Mesothelial cell of epicardium (in vitro differentiated cells): ENCODE results near the gene TUBA4B. TPM values are rescaled to one million over a fixed set of nuclear protein-coding genes. Genes with fewer than 3 reads are reported as not detected.

Experiments
- DNase-seq, 2 experiments: peaks; one replicate each; pipeline ENCODE4 v3.0.0; 2021; ENCODE audit warnings: low spot score in 2 of 2; ENCODE audit not compliant: unreplicated experiment in 2 of 2
- H3K27ac Mint-ChIP-seq: 2 replicates; pipeline ENCODE4 v1.8.0; 2021; ENCODE audit warnings: mixed read lengths
- H3K27me3 Mint-ChIP-seq: 2 replicates; pipeline ENCODE4 v1.8.0; 2021; ENCODE audit warnings: low read depth, mixed read lengths
- H3K36me3 Mint-ChIP-seq: 2 replicates; pipeline ENCODE4 v1.8.0; 2021; ENCODE audit warnings: mixed read lengths
- H3K4me1 Mint-ChIP-seq: 2 replicates; pipeline ENCODE4 v1.8.0; 2021; ENCODE audit warnings: mixed read lengths
- H3K4me3 Mint-ChIP-seq: 2 replicates; pipeline ENCODE4 v1.8.0; 2021; ENCODE audit warnings: mild to moderate bottlenecking, moderate library complexity, mixed read lengths
- H3K9me3 Mint-ChIP-seq: 2 replicates; pipeline ENCODE4 v1.8.0; 2021; ENCODE audit warnings: mixed read lengths
- total RNA-seq: library from RNA; stranded (reverse); gene quantifications from 3 replicates; pipeline ENCODE4 v1.2.1, GENCODE V29; 2021
- TF ChIP-seq, protein P1 (sequence below): fragments of 200-600 bp; sonication (generic); IDR thresholded peaks from one replicate; pipeline ENCODE4 v1.5.0; 2021; ENCODE audit warnings: antibody characterized with exemption; ENCODE audit not compliant: unreplicated experiment

The TUBA4B gene
- total RNA-seq, 1 donor from 2014 or later: not detected

DNA sequence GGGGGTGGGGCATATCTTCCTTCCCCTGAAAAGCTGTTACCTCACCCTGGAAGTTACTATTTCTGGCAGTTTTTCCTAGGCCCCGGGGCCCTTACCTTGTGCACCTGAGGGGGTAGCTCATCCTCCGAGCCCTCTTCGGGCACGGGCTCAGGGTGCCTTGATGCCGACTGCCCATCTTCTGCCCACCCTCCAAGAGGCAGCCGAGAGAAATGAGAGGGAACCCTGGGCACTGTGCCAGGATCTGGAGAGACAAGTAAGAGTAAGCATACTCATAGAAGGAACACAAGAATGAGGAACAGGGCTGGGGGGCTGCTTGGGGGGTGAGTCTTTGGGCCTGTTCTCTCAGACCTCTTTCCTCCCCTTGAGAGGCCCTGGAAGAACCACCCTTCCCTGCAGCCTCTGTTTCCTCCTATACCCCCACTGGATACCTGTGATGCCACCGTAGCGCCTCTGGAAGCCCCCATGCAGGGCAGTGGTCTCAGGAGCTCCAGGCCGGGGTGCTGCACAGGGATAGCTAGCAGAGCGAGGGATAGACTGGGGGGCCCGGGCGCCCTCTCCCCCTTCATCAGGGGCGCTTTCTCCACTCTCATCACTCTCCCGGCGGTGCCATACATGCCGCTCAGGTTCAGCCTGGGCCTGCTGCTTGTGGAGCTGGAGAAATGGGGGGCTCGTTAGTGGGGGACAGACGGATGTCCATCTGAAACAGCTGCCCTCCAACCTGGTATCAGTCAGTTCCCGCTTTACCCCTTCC lies 32.2 kb upstream of the TUBA4B start:
- Mint-ChIP-seq H3K4me1 (peaks cover 23% of the 10 kb centered on the region), H3K27ac (no peak overlapping the region), H3K36me3 (peaks cover 31% of the 10 kb centered on the region), H3K9me3 (no peaks in the 10 kb centered on the region), H3K27me3 (no peaks in the 10 kb centered on the region), H3K4me3 (no peak overlapping the region)
- TF ChIP-seq, protein P1, sequence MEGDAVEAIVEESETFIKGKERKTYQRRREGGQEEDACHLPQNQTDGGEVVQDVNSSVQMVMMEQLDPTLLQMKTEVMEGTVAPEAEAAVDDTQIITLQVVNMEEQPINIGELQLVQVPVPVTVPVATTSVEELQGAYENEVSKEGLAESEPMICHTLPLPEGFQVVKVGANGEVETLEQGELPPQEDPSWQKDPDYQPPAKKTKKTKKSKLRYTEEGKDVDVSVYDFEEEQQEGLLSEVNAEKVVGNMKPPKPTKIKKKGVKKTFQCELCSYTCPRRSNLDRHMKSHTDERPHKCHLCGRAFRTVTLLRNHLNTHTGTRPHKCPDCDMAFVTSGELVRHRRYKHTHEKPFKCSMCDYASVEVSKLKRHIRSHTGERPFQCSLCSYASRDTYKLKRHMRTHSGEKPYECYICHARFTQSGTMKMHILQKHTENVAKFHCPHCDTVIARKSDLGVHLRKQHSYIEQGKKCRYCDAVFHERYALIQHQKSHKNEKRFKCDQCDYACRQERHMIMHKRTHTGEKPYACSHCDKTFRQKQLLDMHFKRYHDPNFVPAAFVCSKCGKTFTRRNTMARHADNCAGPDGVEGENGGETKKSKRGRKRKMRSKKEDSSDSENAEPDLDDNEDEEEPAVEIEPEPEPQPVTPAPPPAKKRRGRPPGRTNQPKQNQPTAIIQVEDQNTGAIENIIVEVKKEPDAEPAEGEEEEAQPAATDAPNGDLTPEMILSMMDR: no peak
- no peak for DNase-seq

DNA sequence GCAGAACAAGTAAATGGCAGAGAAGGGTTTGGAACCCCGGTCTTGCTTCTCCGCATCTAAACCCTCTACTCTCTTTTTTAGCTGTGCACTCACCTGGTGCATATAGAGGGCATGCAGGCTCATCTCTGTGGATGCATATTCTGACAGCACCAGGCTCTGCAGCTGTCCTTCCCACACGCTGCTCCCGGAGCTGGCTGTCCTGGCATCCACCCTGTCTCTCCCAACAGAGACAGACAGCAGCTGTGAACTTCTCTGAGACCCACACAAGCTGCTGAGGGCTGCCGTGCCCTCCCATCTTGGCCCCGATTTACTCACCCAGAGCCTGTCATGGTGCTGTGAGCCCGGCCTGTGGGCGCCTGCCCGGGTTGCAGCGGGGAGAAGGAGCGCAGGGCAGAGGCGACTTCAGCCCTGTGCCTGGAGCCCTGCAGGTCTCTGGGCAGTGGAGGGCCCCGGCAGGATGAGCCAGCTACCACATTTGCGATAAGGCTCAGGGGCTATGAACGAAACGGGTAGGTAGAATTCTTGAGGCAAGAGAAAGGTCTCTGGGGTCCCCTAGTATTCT lies 31.0 kb upstream of the TUBA4B start:
- peaks cover 16% of the 10 kb centered on the region for H3K4me1 Mint-ChIP-seq

DNA sequence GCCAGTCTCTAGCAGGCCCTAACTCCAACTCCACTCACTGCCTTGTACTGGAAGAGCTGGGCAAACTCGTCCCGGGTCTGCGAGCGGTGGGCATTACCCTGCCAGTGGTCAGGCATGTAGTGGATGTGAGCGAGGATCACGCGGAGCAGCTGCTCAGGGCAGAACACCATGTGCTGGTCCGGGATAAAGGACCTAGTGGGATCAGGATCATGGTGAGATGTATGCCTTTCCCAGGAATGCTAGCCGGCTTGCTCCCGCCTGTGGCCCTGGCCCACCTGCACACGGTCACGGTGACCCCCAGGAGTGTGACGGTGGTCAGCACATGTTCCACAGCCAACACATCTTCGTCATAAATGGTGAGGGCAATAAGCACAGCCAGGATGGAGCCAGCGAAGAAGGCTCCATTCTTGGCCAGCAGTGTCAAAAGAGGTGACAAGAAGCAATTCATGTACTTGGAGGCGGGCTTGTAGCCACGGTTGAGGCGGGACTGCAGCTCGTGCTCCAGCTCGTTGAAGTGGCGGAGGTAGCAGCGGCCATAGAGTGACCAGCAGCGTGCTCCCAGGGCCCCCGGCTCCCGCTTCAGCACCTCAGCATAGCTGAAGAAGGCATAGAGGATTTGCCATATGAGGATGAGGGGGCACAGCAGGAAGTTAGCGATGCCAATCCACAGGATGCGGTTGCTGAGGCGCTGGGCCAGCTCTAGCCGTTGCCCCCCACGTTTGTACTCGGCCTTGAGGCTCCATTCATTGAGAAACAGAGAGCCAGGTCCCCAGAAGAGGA lies 29.0 kb upstream of the TUBA4B start:
- Mint-ChIP-seq H3K36me3 (peaks cover 36% of the 10 kb centered on the region), H3K9me3 (no peaks in the 10 kb centered on the region), H3K4me3 (no peak overlapping the region), H3K27ac (no peak overlapping the region), H3K4me1 (peaks cover 22% of the 10 kb centered on the region), H3K27me3 (no peaks in the 10 kb centered on the region)
- DNase-seq: no peak
- TF ChIP-seq, protein P1: no peak

More for the DNA sequence above, 31.0 kb upstream of the TUBA4B start:
- DNase-seq: no peak
- no peaks in the 10 kb centered on the region for H3K27me3 Mint-ChIP-seq
- peaks cover 36% of the 10 kb centered on the region for H3K36me3 Mint-ChIP-seq
- TF ChIP-seq, protein P1: no peak
- no peaks in the 10 kb centered on the region for H3K9me3 Mint-ChIP-seq
- no peak overlapping the region for H3K27ac Mint-ChIP-seq
- H3K4me3 Mint-ChIP-seq: no peak overlapping the region

DNA sequence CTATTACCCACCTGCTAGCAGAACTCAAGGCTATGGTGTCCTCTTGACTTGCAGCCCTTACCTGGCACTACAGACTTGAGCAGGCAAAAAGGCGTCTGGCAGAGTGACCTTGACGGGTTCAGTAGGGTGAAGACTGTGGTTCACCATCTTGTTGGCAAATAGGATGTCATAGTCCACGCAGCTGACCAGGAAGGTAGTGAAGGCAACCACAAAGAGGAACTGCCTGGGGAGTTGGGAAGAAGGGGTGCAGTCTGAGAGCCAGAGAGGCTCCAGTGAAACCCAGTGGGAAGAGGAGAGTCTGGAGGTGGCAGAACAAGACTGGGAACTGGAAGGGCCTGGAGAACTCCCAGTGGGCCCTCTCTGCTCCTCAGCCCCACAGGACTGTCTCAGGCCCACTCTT lies 27.7 kb upstream of the TUBA4B start:
- H3K36me3 Mint-ChIP-seq: peaks cover 31% of the 10 kb centered on the region
- no peaks in the 10 kb centered on the region for H3K9me3 Mint-ChIP-seq
- TF ChIP-seq, protein P1: no peak
- H3K27me3 Mint-ChIP-seq: no peaks in the 10 kb centered on the region
- no peak overlapping the region for H3K27ac Mint-ChIP-seq
- no peak for DNase-seq
- H3K4me1 Mint-ChIP-seq: peaks cover 19% of the 10 kb centered on the region
- no peak overlapping the region for H3K4me3 Mint-ChIP-seq

DNA sequence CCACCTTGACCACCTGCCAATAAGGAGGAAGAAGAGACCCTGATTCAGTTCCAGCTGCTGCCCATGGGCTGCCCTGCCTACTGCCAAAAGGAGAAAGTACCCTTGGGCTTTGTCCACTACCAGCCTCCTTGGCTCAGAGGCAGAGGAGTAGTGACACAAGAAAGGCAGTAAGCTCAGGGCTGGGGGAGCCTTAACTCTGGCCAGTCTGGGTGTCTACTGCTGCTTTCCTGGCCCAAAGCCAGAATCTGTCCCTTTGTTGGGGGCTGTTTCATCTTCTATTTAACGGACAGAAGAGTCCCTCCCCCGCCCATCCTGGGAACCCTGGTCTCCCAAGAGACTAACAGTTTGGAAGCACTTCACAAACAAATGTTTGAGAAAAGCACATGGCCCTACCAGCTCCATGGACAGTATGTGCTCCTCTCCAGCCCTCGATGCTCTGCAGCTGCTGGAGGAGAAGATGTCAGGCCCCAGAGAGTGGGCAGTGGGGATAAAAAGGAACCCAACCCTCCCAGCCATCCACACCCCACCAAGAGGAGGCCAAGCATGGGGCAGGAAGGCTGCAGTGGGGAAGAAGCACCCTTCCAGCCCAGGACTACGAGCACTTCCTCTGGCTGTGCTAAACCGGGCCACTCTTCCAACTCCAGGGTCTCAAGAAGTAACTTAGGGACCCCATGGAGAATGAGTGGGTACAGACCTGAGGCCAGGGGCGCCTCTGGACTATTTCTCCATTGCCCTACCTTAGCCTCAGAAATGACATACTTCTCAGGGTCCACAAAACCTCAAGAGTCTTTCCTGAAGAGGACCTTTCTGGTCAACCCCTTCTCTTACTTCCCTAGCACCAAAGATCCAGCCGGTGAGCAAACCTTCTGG lies 24.8 kb upstream of the TUBA4B start:
- H3K27me3 Mint-ChIP-seq: no peaks in the 10 kb centered on the region

More for the DNA sequence above, 24.8 kb upstream of the TUBA4B start:
- peak overlapping the region; percentile 76 for H3K27ac Mint-ChIP-seq
- TF ChIP-seq, protein P1: no peak
- no peak for DNase-seq
- H3K9me3 Mint-ChIP-seq: no peaks in the 10 kb centered on the region
- peaks cover 23% of the 10 kb centered on the region for H3K4me1 Mint-ChIP-seq
- peaks cover 24% of the 10 kb centered on the region for H3K36me3 Mint-ChIP-seq
- peak overlapping the region; percentile 99 for H3K4me3 Mint-ChIP-seq
